NCI-H1092 treated with DMSO at 0.1 percent for 48 hours (cell line): Measurements from ENCODE around the gene HOXB1.

Source experiments
- DNase-seq: peaks from one replicate; lab custom pipeline; 2025; lab: John Stamatoyannopoulos, UW

Gene HOXB1

GRCh38 chr17:48554412-48555257 is 23.8 kb upstream of the HOXB1 start:
- DNase-seq: no peak

GRCh38 chr17:48553826-48554225 is 23.0 kb upstream of the HOXB1 start:
- no peak for DNase-seq

DNA sequence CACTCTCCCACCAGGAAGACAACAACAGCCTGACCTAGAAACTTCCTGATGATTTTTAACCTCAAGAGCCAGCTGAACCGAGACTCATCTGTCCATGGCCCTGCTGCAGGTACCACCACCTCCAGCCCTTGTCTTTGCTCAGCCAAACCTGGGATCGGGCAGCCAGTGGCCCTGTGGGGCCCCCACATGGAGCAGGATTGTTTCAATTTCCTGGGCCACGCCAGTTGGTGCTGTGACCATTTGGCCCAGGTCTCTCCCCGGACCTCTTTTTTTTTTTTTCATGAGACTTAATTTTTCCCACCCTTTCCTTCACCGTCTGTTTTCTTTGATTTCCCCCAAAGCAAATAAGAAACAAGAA is 22.4 kb upstream of the HOXB1 start:
- DNase-seq: no peak

DNA sequence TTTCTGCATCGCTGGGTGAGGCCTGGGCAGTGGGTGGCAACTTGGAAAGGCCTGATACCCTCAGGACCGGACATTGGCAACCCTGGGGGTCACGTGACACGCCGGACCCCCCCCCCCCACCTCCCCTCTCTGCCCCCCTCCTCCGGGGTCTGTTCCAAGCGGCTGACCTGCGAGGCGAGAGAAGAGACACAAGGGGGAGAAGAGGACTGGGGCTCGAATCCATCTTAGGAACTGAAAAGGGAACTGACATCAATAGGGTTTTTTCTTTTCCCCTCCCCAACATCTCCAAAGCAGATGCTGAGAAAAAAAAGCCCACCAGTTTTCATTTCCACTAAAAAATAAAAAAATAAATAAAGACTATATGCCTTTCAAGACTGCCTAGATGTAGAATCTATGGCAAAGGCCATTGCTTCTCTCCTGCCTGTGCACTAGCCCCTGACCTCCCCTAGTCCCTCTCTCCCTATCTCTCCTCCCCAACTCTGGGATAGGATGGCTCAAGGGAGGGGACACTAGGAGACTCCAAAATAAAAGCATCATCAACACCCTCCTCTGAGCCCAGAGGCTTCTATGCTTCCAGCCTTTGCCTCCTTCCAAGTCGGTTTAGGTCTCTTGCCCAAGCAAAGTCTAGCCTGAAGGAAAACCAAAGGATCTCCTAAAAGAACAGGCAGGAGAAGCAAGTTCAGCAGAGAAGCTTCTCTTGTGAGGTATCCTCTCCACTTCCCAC is 21.8 kb upstream of the HOXB1 start:
- no peak for DNase-seq

DNA sequence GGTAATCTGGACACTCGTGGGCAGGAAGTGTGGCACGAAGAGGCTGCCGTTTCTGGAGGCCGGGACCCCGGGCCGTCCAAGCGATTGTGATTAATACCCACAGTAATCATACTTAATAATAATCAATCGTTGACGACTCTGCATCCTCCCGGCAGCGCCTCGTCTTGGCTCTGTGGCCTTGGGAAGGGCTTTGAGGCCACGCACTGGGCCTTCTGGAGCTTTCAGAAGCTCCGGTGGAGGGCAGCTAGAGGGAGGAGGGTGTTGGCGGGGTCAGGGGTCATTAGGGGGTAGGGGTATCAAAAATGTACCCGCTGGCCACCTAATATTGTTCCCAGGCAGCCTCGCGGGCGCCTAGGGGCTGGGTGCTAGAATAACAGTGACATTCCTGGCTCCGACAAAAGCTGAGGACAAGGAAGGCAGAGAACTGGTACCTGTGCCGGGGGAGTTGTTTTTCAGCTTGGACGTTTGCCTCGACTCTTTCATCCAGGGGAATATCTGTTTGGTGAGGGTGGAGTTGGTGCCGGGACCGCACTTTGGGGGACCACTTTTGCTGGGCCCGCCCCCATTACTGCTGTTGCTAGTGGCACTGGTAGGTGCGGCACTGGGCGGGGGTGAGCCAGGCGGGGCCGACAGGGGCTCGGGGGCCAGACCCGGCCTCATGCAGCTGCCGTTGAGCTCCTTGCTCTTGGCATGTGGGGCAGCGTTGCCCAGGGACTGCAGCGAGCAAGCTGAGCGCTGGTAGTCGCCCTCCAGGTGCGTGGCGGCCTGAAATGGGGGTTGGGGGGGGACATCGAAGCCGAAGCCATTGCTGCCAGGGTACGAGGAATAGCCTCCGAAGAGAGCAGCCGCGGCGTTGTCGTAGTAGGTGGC is 21.0 kb upstream of the HOXB1 start:
- DNase-seq: no peak

GRCh38 chr17:48551214-48551555 is 20.4 kb upstream of the HOXB1 start:
- no peak for DNase-seq

- DNase-seq: no peak
Observed at GRCh38 chr17:48550502-48551213, 19.8 kb upstream of the HOXB1 start.

DNA sequence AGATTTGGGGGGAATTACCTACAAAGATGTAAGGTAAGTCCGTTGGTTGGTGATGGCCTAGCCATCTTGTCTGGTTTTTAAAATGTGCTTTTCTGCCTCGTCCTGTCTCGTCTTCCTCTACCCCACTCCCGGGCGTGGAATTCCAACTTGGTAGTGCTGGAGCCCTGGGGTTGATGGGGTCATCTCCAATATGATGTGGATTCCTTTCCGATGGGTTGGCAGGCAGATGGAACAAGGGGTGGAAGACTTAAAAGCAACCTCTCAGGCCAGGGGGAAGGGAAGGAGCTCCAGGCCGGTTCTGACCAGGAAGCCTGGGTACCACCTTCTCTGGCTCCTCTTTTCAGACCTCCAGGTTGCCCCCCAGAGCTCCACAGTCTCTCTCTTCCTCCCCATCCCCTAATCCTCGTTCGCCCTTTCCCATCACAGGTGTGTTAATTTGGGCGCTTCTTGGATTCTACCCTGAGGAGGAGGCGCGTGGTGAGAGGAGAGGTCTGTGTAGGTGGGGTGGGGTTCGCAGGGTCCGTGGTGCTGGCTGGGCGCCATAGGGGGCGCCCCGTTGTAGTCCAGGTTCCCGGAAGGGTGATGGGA is 19.2 kb upstream of the HOXB1 start:
- no peak for DNase-seq

DNA sequence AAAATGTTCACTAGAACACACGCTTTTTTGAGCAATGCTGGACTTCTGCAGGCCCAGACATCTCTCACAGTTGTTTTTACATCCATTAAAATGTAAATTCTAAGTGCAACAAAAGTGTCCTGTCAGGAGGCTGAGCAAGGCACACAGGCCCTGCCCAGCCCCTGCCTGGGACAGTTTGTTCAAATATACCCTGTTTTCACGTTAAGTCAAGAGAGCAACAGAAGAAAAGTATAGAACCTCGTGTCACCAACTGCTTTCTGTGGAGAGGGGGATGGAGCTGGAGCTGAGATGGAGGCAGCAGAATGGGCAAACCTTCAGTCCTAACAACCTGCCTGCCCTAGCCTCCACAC is 18.4 kb upstream of the HOXB1 start:
- no peak for DNase-seq

- DNase-seq: no peak
Observed at GRCh38 chr17:48548523-48549280, 17.9 kb upstream of the HOXB1 start.

DNA sequence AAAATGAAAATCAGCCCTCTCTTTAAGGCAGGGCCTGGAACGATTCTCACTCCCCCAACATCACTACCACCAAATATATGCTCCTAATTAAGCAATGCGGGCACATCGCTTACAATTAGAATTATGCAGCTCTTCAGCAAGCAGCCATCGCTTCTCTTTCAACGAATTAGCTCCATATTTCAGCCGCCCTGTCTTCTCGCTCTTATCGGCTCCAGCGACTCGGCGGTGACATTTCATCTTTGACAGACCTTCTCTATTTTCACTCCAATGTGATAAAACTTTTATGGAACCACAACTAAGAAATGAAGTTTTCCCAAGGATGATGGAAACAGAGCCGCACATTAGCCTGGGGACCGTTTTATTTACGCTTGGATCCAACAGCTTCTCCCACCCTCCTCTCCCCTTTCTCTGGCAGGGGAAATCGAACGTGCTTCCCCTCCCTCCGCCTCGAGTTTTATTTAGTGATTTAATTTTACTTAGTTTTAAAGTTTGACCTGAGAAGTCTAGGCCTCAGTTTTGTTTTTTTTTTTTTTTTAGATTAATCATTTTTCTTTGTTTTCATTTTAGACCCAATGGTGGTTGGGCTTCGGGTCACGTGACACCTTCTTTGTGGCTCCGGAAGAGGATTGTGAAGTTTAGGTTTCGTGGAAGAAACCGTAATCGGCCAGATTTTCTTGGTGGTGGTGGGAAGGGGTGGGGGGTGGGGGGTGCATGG is 17.2 kb upstream of the HOXB1 start:
- DNase-seq: no peak

DNA sequence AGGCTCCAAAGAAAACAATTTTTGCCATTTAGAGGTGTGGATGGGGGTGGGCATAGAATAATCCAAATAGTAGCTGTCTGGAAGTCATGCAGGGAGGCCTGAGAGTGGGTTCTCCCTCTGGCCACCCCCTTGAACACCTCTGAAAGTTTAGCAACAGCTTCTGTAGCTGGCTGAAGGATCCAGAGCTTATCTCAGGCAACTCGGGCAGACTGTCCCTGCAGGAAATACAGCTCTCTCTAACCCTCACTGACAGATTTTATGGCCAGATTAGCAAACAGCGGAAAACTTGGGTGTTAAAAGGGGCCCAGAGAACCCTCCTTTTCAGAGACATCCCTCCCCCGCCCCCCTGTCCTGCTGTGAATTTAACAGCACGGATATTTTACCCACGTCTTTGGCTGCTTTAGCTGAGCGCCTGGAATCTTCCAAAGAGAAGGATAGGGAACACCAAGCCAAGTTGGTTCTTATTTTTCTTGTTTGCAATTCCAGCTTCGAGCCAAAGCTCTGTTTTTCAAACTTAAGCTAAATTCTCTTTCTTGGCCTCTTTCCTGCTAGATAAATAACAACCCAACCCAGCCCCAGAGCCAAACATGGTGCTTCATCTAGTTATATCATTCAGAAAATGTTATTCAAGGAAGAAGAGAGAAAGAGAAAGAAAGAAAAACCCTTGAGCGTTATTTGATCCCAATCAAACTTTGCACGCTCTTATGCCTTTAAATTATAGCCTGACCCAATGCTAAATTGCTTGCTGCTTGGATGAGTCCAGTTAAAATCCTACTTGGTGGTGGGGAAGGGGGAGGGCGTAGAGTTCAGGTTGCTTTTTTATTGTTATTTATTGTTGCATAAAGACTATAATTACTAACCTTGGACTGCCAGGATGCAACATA is 16.4 kb upstream of the HOXB1 start:
- DNase-seq: peak; percentile 98

- DNase-seq: no peak
Observed at GRCh38 chr17:48546137-48546923, 15.5 kb upstream of the HOXB1 start.

DNA sequence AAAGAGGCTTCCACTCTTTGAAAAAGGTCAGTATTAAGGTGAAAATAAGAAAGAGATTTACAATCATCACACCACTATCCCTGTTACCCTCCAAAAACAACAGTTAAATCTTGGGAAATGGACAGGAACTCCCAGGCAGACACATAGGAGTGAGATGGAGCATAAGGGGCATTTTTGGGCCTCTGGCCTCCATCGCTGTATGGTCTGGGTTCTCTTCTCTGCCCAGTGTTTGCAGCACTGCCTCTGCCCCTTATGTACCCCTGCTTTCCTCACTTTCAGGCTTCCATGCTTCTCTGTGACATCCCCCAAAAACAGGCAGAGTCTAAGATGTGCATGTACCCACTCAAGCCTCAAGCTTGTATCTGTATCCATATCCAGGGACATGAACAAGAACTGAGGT is 14.7 kb upstream of the HOXB1 start:
- DNase-seq: no peak

- DNase-seq: no peak
Observed at GRCh38 chr17:48545022-48545375, 14.2 kb upstream of the HOXB1 start, which contains the start of gene HOXB2. TSS of gene HOXB2 (minus strand) at chr17:48545109. CDS start at chr17:48544911, 198 bp downstream.

GRCh38 chr17:48544349-48545021 is 13.7 kb upstream of the HOXB1 start:
- DNase-seq: no peak

DNA sequence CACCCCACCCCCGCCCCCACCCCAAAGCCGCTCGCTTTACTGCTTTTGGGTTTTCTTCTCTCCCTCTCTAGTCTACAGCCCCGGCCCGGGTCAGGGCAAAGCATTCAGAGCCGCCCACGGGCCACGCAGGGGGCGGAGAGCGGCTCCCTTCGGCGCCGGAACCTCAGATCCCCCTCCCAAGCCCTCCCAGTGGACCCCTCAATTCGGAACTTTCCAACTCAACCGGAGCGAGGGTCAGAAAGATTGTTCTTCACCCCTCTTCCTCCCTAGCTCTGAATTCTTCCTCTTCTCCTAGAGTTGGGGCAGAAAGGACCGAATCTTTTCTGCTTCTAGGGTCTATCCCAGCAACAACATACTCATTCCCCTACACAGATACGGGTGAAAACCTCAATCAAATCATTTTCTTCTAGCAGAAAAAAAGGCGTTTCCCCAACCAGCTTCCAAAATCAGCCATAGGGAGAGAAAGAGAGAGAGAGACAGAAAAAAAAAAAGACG is 13.1 kb upstream of the HOXB1 start:
- DNase-seq: no peak
